ENCODE results near the gene GOLGA8J. TPM values are rescaled to one million over a fixed set of nuclear protein-coding genes. Genes with fewer than 3 reads are reported as not detected.
"Not testable (repeated sequence)": the region's sequence is repeated elsewhere in the genome, so short reads cannot be mapped to it uniquely, and the experiment has no call there.

The GOLGA8J gene
- polyA plus RNA-seq, 1 donor from 2014 or later = not detected

GRCh38 chr15:30072630-30073029 lies 10.1 kb upstream of the GOLGA8J start:
- H3K4me3 ChIP-seq (ENCODE audit: low read length) = no peak overlapping the region
- H3K9ac ChIP-seq (ENCODE audit: low read length) = no peak overlapping the region
- H3K4me2 ChIP-seq (ENCODE audit: low read length) = no peak overlapping the region
- no peaks in the 10 kb centered on the region for H3F3A ChIP-seq (ENCODE audit: insufficient read depth, low read length, poor library complexity, severe bottlenecking)
- no peak overlapping the region for H3K27ac ChIP-seq (ENCODE audit: low read length)
- TF ChIP-seq, protein P1, sequence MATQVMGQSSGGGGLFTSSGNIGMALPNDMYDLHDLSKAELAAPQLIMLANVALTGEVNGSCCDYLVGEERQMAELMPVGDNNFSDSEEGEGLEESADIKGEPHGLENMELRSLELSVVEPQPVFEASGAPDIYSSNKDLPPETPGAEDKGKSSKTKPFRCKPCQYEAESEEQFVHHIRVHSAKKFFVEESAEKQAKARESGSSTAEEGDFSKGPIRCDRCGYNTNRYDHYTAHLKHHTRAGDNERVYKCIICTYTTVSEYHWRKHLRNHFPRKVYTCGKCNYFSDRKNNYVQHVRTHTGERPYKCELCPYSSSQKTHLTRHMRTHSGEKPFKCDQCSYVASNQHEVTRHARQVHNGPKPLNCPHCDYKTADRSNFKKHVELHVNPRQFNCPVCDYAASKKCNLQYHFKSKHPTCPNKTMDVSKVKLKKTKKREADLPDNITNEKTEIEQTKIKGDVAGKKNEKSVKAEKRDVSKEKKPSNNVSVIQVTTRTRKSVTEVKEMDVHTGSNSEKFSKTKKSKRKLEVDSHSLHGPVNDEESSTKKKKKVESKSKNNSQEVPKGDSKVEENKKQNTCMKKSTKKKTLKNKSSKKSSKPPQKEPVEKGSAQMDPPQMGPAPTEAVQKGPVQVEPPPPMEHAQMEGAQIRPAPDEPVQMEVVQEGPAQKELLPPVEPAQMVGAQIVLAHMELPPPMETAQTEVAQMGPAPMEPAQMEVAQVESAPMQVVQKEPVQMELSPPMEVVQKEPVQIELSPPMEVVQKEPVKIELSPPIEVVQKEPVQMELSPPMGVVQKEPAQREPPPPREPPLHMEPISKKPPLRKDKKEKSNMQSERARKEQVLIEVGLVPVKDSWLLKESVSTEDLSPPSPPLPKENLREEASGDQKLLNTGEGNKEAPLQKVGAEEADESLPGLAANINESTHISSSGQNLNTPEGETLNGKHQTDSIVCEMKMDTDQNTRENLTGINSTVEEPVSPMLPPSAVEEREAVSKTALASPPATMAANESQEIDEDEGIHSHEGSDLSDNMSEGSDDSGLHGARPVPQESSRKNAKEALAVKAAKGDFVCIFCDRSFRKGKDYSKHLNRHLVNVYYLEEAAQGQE (IDR thresholded peaks at IDR 0.05; ENCODE audit: borderline replicate concordance) = no peak
- TF ChIP-seq RAD21 (conservative IDR thresholded peaks at IDR 0.05) = no peak
- no peak for TF ChIP-seq POLR2AphosphoS5 (IDR thresholded peaks at IDR 0.05)
- no peak for TF ChIP-seq MXI1 (conservative IDR thresholded peaks at IDR 0.05; ENCODE audit: poor library complexity, severe bottlenecking)
- TF ChIP-seq CTCF (IDR thresholded peaks at IDR 0.05; ENCODE audit: poor library complexity, severe bottlenecking) = no peak
- TF ChIP-seq SMC3 (conservative IDR thresholded peaks at IDR 0.05; ENCODE audit: poor library complexity) = no peak
- no peak for TF ChIP-seq TAF1 (IDR thresholded peaks at IDR 0.05; ENCODE audit: low read depth)
- no peak for TF ChIP-seq EP300 (conservative IDR thresholded peaks at IDR 0.05; ENCODE audit: poor library complexity, severe bottlenecking)
- no peak for TF ChIP-seq EZH2 (IDR thresholded peaks at IDR 0.05; ENCODE audit: borderline replicate concordance, insufficient read depth, low read length, poor library complexity, severe bottlenecking)
- no peaks in the 10 kb centered on the region for H3K79me2 ChIP-seq (replicated peaks; ENCODE audit: insufficient read depth, low read length)
- no peak overlapping the region for H2AFZ ChIP-seq (ENCODE audit: low read depth, low read length)
- no peaks in the 10 kb centered on the region for H3K9me2 ChIP-seq (ENCODE audit: insufficient read depth, low read length)
- H3K9me3 ChIP-seq (ENCODE audit: low read length) = no peaks in the 10 kb centered on the region
- H3K36me3 ChIP-seq (ENCODE audit: insufficient read depth, low read length) = no peaks in the 10 kb centered on the region
- H4K20me1 ChIP-seq (ENCODE audit: insufficient read depth) = no peaks in the 10 kb centered on the region
- H3K27me3 ChIP-seq (ENCODE audit: insufficient read depth, low read depth, low read length) = no peaks in the 10 kb centered on the region

DNA sequence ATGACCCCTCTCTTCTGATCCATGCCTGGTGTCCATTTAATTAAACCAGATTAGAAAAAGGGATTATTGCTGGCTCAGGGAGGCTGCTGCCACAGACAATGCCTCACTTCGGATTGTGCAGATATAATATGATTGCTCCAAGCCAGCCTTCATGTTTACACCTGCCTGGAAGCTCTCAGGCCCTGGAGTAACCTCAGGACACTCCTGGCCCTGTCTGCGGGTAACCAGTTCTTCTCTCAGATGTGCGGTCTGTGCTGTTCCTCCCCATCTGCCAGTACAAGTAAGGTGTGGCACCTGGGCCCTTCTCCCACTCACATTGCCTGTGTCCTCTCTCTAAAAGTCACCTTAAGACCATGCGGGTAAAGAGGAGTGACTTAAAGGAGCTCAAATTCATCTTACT lies 8.8 kb upstream of the GOLGA8J start:
- H3K9me3 ChIP-seq (ENCODE audit: low read length) = no peaks in the 10 kb centered on the region
- H2AFZ ChIP-seq (ENCODE audit: low read depth, low read length) = no peak overlapping the region
- no peaks in the 10 kb centered on the region for H3K36me3 ChIP-seq (ENCODE audit: insufficient read depth, low read length)
- no peak overlapping the region for H3K4me3 ChIP-seq (ENCODE audit: low read length)
- no peaks in the 10 kb centered on the region for H4K20me1 ChIP-seq (ENCODE audit: insufficient read depth)
- no peak overlapping the region for H3K9ac ChIP-seq (ENCODE audit: low read length)
- no peak for TF ChIP-seq EP300 (conservative IDR thresholded peaks at IDR 0.05; ENCODE audit: poor library complexity, severe bottlenecking)
- H3K27me3 ChIP-seq (ENCODE audit: insufficient read depth, low read depth, low read length) = no peaks in the 10 kb centered on the region
- H3K9me2 ChIP-seq (ENCODE audit: insufficient read depth, low read length) = no peaks in the 10 kb centered on the region
- H3K27ac ChIP-seq (ENCODE audit: low read length) = no peak overlapping the region
- H3K4me2 ChIP-seq (ENCODE audit: low read length) = no peak overlapping the region
- no peaks in the 10 kb centered on the region for H3F3A ChIP-seq (ENCODE audit: insufficient read depth, low read length, poor library complexity, severe bottlenecking)
- H3K79me2 ChIP-seq (replicated peaks; ENCODE audit: insufficient read depth, low read length) = no peaks in the 10 kb centered on the region

DNA sequence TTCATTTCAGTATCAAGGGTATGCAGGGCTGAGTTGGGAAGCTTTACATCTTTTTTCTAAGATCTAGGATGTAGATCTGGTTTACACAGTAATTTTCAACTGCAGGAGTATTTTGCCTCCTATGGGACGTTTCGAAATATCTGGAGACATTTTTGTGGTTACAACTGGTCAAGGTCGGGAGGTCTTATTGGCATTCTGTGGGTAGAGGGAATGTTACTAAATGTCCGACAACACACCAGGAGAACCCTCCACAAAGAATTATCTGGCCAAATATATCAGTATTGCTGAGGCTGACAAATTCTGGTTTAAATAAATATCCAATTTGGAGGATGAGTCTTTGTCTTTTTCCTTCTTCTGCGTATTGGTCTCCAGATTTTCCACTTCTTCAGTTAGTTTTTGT lies 1.9 kb upstream of the GOLGA8J start:
- not testable (repeated sequence) for H3K4me3 ChIP-seq (ENCODE audit: low read length); H3K4me2 ChIP-seq (ENCODE audit: low read length); H3K9me3 ChIP-seq (ENCODE audit: low read length); H3K36me3 ChIP-seq (ENCODE audit: insufficient read depth, low read length); H2AFZ ChIP-seq (ENCODE audit: low read depth, low read length); H3K27me3 ChIP-seq (ENCODE audit: insufficient read depth, low read depth, low read length); H3F3A ChIP-seq (ENCODE audit: insufficient read depth, low read length, poor library complexity, severe bottlenecking); H3K27ac ChIP-seq (ENCODE audit: low read length); H3K79me2 ChIP-seq (replicated peaks; ENCODE audit: insufficient read depth, low read length); H3K9ac ChIP-seq (ENCODE audit: low read length); H3K9me2 ChIP-seq (ENCODE audit: insufficient read depth, low read length); H4K20me1 ChIP-seq (ENCODE audit: insufficient read depth)

GRCh38 chr15:30097827-30098226 lies 15.1 kb downstream of the GOLGA8J start:
- not testable (repeated sequence) for H2AFZ ChIP-seq (ENCODE audit: low read depth, low read length); H3K9ac ChIP-seq (ENCODE audit: low read length); H4K20me1 ChIP-seq (ENCODE audit: insufficient read depth); H3K9me2 ChIP-seq (ENCODE audit: insufficient read depth, low read length); H3F3A ChIP-seq (ENCODE audit: insufficient read depth, low read length, poor library complexity, severe bottlenecking); H3K9me3 ChIP-seq (ENCODE audit: low read length); H3K27ac ChIP-seq (ENCODE audit: low read length); H3K4me2 ChIP-seq (ENCODE audit: low read length); H3K79me2 ChIP-seq (replicated peaks; ENCODE audit: insufficient read depth, low read length); H3K27me3 ChIP-seq (ENCODE audit: insufficient read depth, low read depth, low read length); H3K36me3 ChIP-seq (ENCODE audit: insufficient read depth, low read length); H3K4me3 ChIP-seq (ENCODE audit: low read length)

GRCh38 chr15:30102890-30103289 lies 20.1 kb downstream of the GOLGA8J start:
- H2AFZ ChIP-seq (ENCODE audit: low read depth, low read length); H3K4me2 ChIP-seq (ENCODE audit: low read length); H3K4me3 ChIP-seq (ENCODE audit: low read length); H3F3A ChIP-seq (ENCODE audit: insufficient read depth, low read length, poor library complexity, severe bottlenecking); H4K20me1 ChIP-seq (ENCODE audit: insufficient read depth); H3K9me2 ChIP-seq (ENCODE audit: insufficient read depth, low read length); H3K27me3 ChIP-seq (ENCODE audit: insufficient read depth, low read depth, low read length); H3K36me3 ChIP-seq (ENCODE audit: insufficient read depth, low read length); H3K9me3 ChIP-seq (ENCODE audit: low read length); H3K9ac ChIP-seq (ENCODE audit: low read length); H3K79me2 ChIP-seq (replicated peaks; ENCODE audit: insufficient read depth, low read length); H3K27ac ChIP-seq (ENCODE audit: low read length): not testable (repeated sequence)

All from neural cell (in vitro differentiated cells).